Measurements from ENCODE around the gene MTX1.

The MTX1 gene

GRCh38 chr1:155174324-155175280 lies 33.9 kb upstream of the MTX1 start:
- peak; percentile 82 for DNase-seq

GRCh38 chr1:155175281-155175926 lies 33.1 kb upstream of the MTX1 start:
- peak; percentile 98 for DNase-seq

- peak; percentile 81 for DNase-seq
These were observed 32.5 kb upstream of the MTX1 start for GRCh38 chr1:155175927-155176371.

- peak; percentile 89 for DNase-seq
These were observed 31.9 kb upstream of the MTX1 start for GRCh38 chr1:155176544-155177071.

GRCh38 chr1:155177192-155177917 lies 31.1 kb upstream of the MTX1 start:
- no peak for DNase-seq

GRCh38 chr1:155177918-155178281 lies 30.6 kb upstream of the MTX1 start:
- no peak for DNase-seq

GRCh38 chr1:155178441-155179111 lies 29.9 kb upstream of the MTX1 start:
- no peak for DNase-seq

GRCh38 chr1:155179112-155180031 lies 29.1 kb upstream of the MTX1 start:
- DNase-seq, result no peak

GRCh38 chr1:155181371-155182051 lies 27.0 kb upstream of the MTX1 start:
- DNase-seq, result no peak

- DNase-seq, result peak; percentile 60
These were observed 26.4 kb upstream of the MTX1 start for GRCh38 chr1:155182052-155182550.

GRCh38 chr1:155183775-155184221 lies 24.7 kb upstream of the MTX1 start:
- DNase-seq, result no peak

GRCh38 chr1:155184351-155184811 lies 24.1 kb upstream of the MTX1 start:
- no peak for DNase-seq

GRCh38 chr1:155184835-155185782 lies 23.4 kb upstream of the MTX1 start:
- no peak for DNase-seq

GRCh38 chr1:155185783-155186066 lies 22.8 kb upstream of the MTX1 start:
- DNase-seq, result no peak

GRCh38 chr1:155186067-155186793 lies 22.3 kb upstream of the MTX1 start:
- no peak for DNase-seq

- no peak for DNase-seq
These were observed 21.6 kb upstream of the MTX1 start for GRCh38 chr1:155186794-155187455.

- no peak for DNase-seq
These were observed 21.0 kb upstream of the MTX1 start for GRCh38 chr1:155187456-155187891.

- no peak for DNase-seq
These were observed 20.2 kb upstream of the MTX1 start for GRCh38 chr1:155188268-155188667.

Measured in NCI-H82 (cell line).